ENCODE data around the gene C17orf75. TPM values are rescaled to one million over a fixed set of nuclear protein-coding genes. Genes with fewer than 3 reads are reported as not detected.

The C17orf75 gene
- total and polyA plus RNA-seq, 2 of the 8 experiments (the other 6 are each of a cell fraction or from before 2014, with no cell fraction given): 15.8 to 42.6 TPM

DNA sequence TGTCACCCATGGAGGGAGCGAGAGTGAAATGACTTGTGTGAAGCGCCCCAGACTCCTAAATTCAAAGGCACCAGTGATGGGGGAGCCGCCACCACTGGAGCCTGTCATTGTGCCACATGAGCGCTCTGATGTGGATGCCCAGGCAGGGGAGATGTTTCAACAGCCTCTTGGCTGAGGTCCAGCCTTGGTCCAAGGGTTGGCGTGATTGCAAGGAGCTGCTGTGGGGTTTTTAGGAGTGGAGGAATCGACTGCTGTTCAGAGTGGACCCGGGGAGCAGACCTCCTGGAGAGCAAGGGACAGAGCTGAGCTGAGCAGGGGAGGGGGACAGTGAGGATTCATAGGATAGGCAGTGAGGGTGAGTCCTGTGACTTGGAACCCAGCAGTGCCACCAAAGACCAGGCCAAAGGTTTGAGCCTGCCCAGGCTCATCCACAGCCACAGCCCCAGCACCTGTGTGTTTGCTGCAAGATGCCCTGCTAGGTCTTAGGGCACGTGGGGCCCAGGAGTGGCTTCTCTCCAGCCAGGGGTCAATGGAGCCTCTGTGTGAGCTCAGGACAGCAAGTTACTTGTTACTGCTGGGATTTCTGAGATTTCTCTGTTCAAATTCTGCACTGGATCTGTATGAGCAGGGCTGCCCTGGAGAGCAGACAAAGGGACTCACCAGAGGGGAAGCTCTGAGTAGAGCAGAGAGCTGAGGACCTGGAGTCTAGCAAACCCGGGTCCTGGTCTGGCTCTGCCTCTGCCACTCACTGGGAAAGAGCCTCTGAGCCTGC lies 56.0 kb downstream of the C17orf75 start (continued):
- TF ChIP-seq CHD1 (IDR thresholded peaks at IDR 0.05; ENCODE audit: low read depth, low read length) (no peak), HDAC6 (IDR thresholded peaks at IDR 0.05; ENCODE audit: low read depth, low read length) (no peak), GABPA (IDR thresholded peaks at IDR 0.05; ENCODE audit: borderline replicate concordance, insufficient read depth, low read length) (no peak)
